Heart left ventricle (tissue), 16 donors: ENCODE data around the gene LMAN1L. TPM values are rescaled to one million over a fixed set of nuclear protein-coding genes. Genes with fewer than 3 reads are reported as not detected.

Experiments
- ATAC-seq, 4 donors: fragments of 200-7000 bp; cut with Tn5 transposase; one replicate each; pipeline ENCODE4 v1.9.1; 2020 to 2022; ENCODE audit warnings: moderate library complexity in 4 of 4, mild to moderate bottlenecking in 3 of 4, moderate number of reproducible peaks in 1 of 4
- DNase-seq, 5 donors: peaks; one replicate each; pipeline ENCODE4 v3.0.0-alpha.2; 2020
- H3K27ac ChIP-seq, 12 donors: fragments of 200-600 bp; sonication (generic) in 4 of 12; one replicate each; pipeline versions ENCODE4 v1.5.0 to v1.8.0; 2016 to 2022; ENCODE audit warnings: mild to moderate bottlenecking in 2 of 12
- H3K27me3 ChIP-seq, 9 donors: fragments of 200-600 bp; sonication (generic) in 2 of 9; one replicate each; pipeline versions ENCODE4 v1.5.1 to v1.8.0; 2016 to 2022; ENCODE audit warnings: mild to moderate bottlenecking in 3 of 9
- H3K36me3 ChIP-seq, 9 donors: fragments of 200-600 bp; sonication (generic) in 2 of 9; one replicate each; pipeline versions ENCODE4 v1.5.0 to v1.8.0; 2018 to 2022; ENCODE audit warnings: mild to moderate bottlenecking in 2 of 9
- H3K4me1 ChIP-seq, 12 donors: fragments of 200-600 bp; sonication (generic) in 4 of 12; one replicate each; pipeline versions ENCODE4 v1.5.0 to v1.8.0; 2016 to 2022; ENCODE audit warnings: mild to moderate bottlenecking in 3 of 12
- H3K4me3 ChIP-seq, 12 donors: fragments of 200-600 bp; sonication (generic) in 4 of 12; one replicate each; pipeline versions ENCODE4 v1.5.0 to v1.8.0; 2017 to 2022; ENCODE audit warnings: mild to moderate bottlenecking in 9 of 12, moderate library complexity in 4 of 12
- H3K9me3 ChIP-seq, 12 donors: fragments of 200-600 bp; sonication (generic) in 4 of 12; one replicate each; pipeline versions ENCODE4 v1.5.0 to v1.8.0; 2016 to 2022; ENCODE audit warnings: mild to moderate bottlenecking in 1 of 12
- POLR2A ChIP-seq, 2 donors: fragments of 450-650 bp; IDR thresholded peaks; one replicate each; pipeline ENCODE4 v1.6.1; 2017; ENCODE audit warnings: antibody characterized with exemption in 2 of 2, mild to moderate bottlenecking in 2 of 2, moderate library complexity in 2 of 2
- WGBS, 4 donors: extraction: QIAGEN DNeasy Blood & Tissue Kit in 2 of 4; methylation state at CpG; one replicate each; pipeline versions ENCODE4 v1.1.5 to v1.1.7; 2013 to 2018; 5-methylcytosine and 5-hydroxymethylcytosine counted together
- intact Hi-C, 10 donors: fragments of 100-400 bp; cut with DNase I; formaldehyde crosslinking; loops; one replicate each; pipeline versions ENCODE4 v1.11.1 to v1.14.2; 2022
- polyA plus RNA-seq, 2 donors: library from polyadenylated mRNA; stranded (reverse); fragments of 200-250 nt; gene quantifications; one replicate each; pipeline ENCODE4 v1.2.3, GENCODE V29; 2013
- total RNA-seq, 9 donors: library from RNA; depleted of rRNA in 2 of 9; stranded (reverse); fragments of >200 nt in 2 of 9; fragmentation: NEBNext Ultra II Directional in 3 of 9; extraction: Animal tissue kit (Norgen Biotek cat#: 25700) in 3 of 9; gene quantifications; one replicate each; pipeline versions ENCODE4 v1.1.0 to v1.2.4, GENCODE V29; 2016 to 2023
- TF ChIP-seq, protein P1 (sequence below), 12 donors: fragments of 200-600 bp; sonication (generic) in 4 of 12; IDR thresholded peaks; one replicate each; pipeline versions ENCODE4 v1.5.0 to v1.8.0; 2018 to 2022; ENCODE audit warnings: antibody characterized with exemption in 12 of 12, mild to moderate bottlenecking in 5 of 12
- donor health status: ischemic (EF 13 %, LVEDD 7.1; RV severe dilation, severe dysfunction).
- donor health status: healthy with polysubstance abuse.
- donor health status: DM: no; HTN: yes; CAD: no.
- donor health status: DM: no; HTN: no; CAD: no.
- donor health status: ischemic (EF 25% LVEDD 6.9; RV normal size, moderate dysfunction).
- donor health status: ischemic (EF 25% LVEDD 5.7; RV mildly dilated, moderate dysfunction).
- donor health status: healthy.
- donor health status: DM: yes; HTN: yes; CAD: no.
- donor health status: ischemic (EF 35%, LVEDD 5.7; RV mildly dilated, moderate dysfunction).
- donor health status: nonischemic (EF 11% LVEDD 7.7; RV severe dilation, severe dysfunction).
- donor health status: DM: yes; HTN: yes; CAD: no.
- donor health status: PGD.
- donor health status: ischemic (EF 29% LVEDD 5.4; RV normal size, mild dysfunction).
- donor health status: nonischemic (EF 23%, LVEDD 6.1; RV moderate dilation, normal function).

LMAN1L gene
- total and polyA plus RNA-seq, 11 donors: 0.19 to 16.3 (median 6.8) TPM; not detected in 1

DNA sequence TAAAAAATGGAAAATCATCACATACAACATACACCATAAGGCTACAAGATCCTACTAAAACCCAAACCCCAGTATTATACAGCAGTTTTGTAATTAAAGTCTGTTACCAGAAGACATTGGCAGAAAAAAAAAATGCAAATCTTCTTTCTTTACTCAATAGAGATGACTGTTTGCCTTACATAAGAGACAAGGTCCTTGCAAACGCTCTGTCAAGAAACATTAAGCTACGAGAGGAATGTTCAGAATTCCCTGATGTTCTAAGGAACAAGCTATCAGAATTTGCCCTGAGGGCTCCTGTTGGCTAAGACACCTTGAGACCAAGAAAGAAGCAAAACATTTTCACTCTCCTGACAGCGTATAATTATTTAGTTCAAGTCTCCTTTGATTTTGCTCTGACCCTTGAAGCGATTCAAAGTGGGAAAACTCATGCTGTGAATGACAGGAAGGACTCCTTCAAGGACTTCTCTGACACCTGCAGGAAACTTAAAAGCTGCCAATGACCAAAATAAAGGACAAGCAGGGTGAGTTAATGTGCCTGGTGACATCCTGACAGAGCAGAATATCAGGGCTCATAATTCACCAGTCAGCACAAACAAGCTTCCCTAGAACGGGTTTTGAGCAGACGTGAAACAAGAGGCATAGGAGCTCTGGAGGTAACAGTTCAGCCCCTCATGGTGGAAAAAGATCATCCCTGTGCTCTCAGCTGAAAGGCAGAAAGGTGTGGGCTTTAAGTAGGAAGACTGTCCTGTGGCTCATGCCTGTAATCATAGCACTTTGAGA, 58.0 kb downstream of the LMAN1L start:
- no peaks in the 10 kb centered on the region for H3K27me3 ChIP-seq
- H3K27ac ChIP-seq: peak overlapping the region; percentile 43 to 97 (median 78)
- peaks cover 11 to 77% (median 65%) of the 10 kb centered on the region in 12 donors for H3K4me1 ChIP-seq
- no peak for ATAC-seq
- no peaks in the 10 kb centered on the region for H3K9me3 ChIP-seq
- peaks cover 0 to 9% (median 0%) of the 10 kb centered on the region in 9 donors for H3K36me3 ChIP-seq
- 32 to 37% (median 34%) methylated on average over 6 of the region's 6 CpGs for WGBS, 4 donors
- H3K4me3 ChIP-seq: peak overlapping the region in 3 of 12 donors; percentile 8 to 86 (median 17)
- intact Hi-C loops: loop anchor here in 1 of 10 donors (5.0 kb wide), 1 partner anchor 37 kb away; the partner anchor contains the start of gene FAM219B
- TF ChIP-seq, protein P1, sequence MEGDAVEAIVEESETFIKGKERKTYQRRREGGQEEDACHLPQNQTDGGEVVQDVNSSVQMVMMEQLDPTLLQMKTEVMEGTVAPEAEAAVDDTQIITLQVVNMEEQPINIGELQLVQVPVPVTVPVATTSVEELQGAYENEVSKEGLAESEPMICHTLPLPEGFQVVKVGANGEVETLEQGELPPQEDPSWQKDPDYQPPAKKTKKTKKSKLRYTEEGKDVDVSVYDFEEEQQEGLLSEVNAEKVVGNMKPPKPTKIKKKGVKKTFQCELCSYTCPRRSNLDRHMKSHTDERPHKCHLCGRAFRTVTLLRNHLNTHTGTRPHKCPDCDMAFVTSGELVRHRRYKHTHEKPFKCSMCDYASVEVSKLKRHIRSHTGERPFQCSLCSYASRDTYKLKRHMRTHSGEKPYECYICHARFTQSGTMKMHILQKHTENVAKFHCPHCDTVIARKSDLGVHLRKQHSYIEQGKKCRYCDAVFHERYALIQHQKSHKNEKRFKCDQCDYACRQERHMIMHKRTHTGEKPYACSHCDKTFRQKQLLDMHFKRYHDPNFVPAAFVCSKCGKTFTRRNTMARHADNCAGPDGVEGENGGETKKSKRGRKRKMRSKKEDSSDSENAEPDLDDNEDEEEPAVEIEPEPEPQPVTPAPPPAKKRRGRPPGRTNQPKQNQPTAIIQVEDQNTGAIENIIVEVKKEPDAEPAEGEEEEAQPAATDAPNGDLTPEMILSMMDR (IDR thresholded peaks at IDR 0.05): no peak
- TF ChIP-seq POLR2A (IDR thresholded peaks at IDR 0.05): no peak
- no peak for DNase-seq

GRCh38 chr15:74872702-74873035, 60.0 kb downstream of the LMAN1L start:
- H3K9me3 ChIP-seq: no peaks in the 10 kb centered on the region
- ATAC-seq: no peak

DNA sequence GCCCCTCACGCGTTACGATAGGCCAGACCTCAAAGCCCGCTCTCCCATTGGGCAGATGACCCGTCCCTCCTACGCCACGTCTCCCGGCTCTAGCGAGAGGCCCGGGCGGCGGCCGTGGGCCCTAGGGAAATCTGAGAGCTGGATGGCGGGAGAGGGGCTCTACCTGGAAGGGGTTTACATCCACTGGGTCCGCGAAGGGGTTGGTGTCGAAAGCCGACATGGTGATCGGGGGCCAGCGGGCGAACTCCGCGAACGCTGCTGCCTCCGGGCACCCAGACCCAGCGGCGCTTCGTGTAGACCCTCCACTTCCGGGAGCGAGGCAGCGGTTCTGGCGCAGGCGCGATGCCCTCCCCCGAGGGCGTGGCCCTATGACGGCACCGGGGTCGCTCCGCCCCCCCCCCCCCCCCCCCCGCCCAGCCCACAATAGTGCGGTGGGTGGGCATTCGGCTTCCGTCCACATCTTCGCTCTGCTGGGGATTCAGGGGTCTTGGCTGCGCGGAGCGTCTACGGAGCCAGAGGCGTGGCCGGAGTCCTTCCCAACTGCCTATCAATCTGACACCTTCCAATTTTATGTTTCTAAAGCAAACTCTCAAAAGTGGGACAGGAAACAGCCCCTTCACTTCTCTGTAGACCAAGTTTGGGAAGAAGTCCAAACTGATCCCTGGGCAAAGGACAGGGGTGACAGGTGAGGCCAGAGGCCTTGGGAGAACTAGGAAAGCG, 60.6 kb downstream of the LMAN1L start, which contains the start of gene SCAMP2:
Gene SCAMP2, minus strand, starts transcription at position 330 of the 720 bp plus-strand sequence. Its CDS starts 110 bp downstream, at position 220.
- peaks cover 0 to 5% (median 0%) of the 10 kb centered on the region in 9 donors for H3K36me3 ChIP-seq
- H3K4me3 ChIP-seq: peak within 1 kb of the TSS; percentile 55 to 95 (median 84)
- 0 to 2% (median 1%) methylated on average over 15 to 50 of the region's 52 CpGs for WGBS, 4 donors
- peak within 1 kb of the TSS; percentile 82 to 100 (median 94) for H3K27ac ChIP-seq
- H3K4me1 ChIP-seq: peaks cover 11 to 53% (median 43%) of the 10 kb centered on the region in 12 donors
- DNase-seq (peak; percentile 95 to 98 (median 95)), ATAC-seq (peak; percentile 95 to 97 (median 96))
- no peaks in the 10 kb centered on the region for H3K9me3 ChIP-seq
- intact Hi-C loops: loop anchor here in 1 of 10 donors (5.0 kb wide), 1 partner anchor 34 kb away; the partner anchor contains the start of gene FAM219B
- TF ChIP-seq, protein P1 (IDR thresholded peaks at IDR 0.05): no peak
- TF ChIP-seq POLR2A (IDR thresholded peaks at IDR 0.05): peak in 1 of 2 donors; percentile 85
- H3K27me3 ChIP-seq: no peaks in the 10 kb centered on the region

More at GRCh38 chr15:74872702-74873035, 60.0 kb downstream of the LMAN1L start:
- Histone ChIP-seq H3K36me3 (peaks cover 0 to 9% (median 0%) of the 10 kb centered on the region in 9 donors), H3K4me1 (peaks cover 11 to 58% (median 49%) of the 10 kb centered on the region in 12 donors), H3K27ac (peak overlapping the region; percentile 82 to 100 (median 94)), H3K4me3 (peak overlapping the region; percentile 55 to 95 (median 84)), H3K27me3 (no peaks in the 10 kb centered on the region)
- TF ChIP-seq, protein P1 (IDR thresholded peaks at IDR 0.05): no peak
- no peak for TF ChIP-seq POLR2A (IDR thresholded peaks at IDR 0.05)
- intact Hi-C loops: loop anchor here in 1 of 10 donors (5.0 kb wide), 1 partner anchor 35 kb away; the partner anchor contains the start of gene FAM219B
- DNase-seq: no peak
- WGBS, 4 donors: 0 to 2% (median 1%) methylated on average over 11 of the region's 11 CpGs
